Suprapubic skin (tissue), 4 donors: ENCODE measurements around the gene DGUOK. TPM values are rescaled to one million over a fixed set of nuclear protein-coding genes. Genes with fewer than 3 reads are reported as not detected.

Experiments used
- DNase-seq, 2 donors: peaks; one replicate each; pipeline ENCODE4 v3.0.0-alpha.2; 2019; ENCODE audit warnings: low spot score in 2 of 2
- H3K27ac ChIP-seq: fragments of 200-600 bp; sonication (generic); one replicate; pipeline ENCODE4 v1.5.1; 2019
- H3K27me3 ChIP-seq: fragments of 200-600 bp; sonication (generic); one replicate; pipeline ENCODE4 v1.5.1; 2019
- H3K36me3 ChIP-seq: fragments of 200-600 bp; sonication (generic); one replicate; pipeline ENCODE4 v1.5.1; 2019
- H3K4me1 ChIP-seq: fragments of 200-600 bp; sonication (generic); one replicate; pipeline ENCODE4 v1.5.1; 2019
- H3K4me3 ChIP-seq: fragments of 200-600 bp; sonication (generic); one replicate; pipeline ENCODE4 v1.5.1; 2019; ENCODE audit warnings: mild to moderate bottlenecking
- H3K9me3 ChIP-seq: fragments of 200-600 bp; sonication (generic); one replicate; pipeline ENCODE4 v1.5.1; 2019
- CTCF ChIP-seq, 2 donors: fragments of 200-600 bp in 1 of 2; fragments of 450-650 bp in 1 of 2; sonication (generic) in 1 of 2; IDR thresholded peaks; one replicate each; pipeline ENCODE4 v1.5.1; 2016 to 2019; ENCODE audit warnings: antibody characterized with exemption in 2 of 2, mild to moderate bottlenecking in 1 of 2, moderate library complexity in 1 of 2
- EP300 ChIP-seq: sonication (generic); formaldehyde crosslinking; IDR thresholded peaks from one replicate; pipeline ENCODE4 v1.6.1; 2017; ENCODE audit warnings: antibody characterized with exemption
- POLR2A ChIP-seq, 2 donors: fragments of 450-650 bp; IDR thresholded peaks; one replicate each; pipeline ENCODE4 v1.6.1; 2017; ENCODE audit warnings: antibody characterized with exemption in 2 of 2, mild to moderate bottlenecking in 2 of 2, moderate library complexity in 2 of 2
- POLR2AphosphoS5 ChIP-seq, 3 donors: sonication (generic); formaldehyde crosslinking; IDR thresholded peaks; one replicate each; pipeline ENCODE4 v1.6.1; 2017; ENCODE audit warnings: antibody characterized with exemption in 3 of 3
- WGBS: methylation state at CpG from one replicate; pipeline ENCODE4 v1.1.5; 2018; 5-methylcytosine and 5-hydroxymethylcytosine counted together
- total RNA-seq, 4 donors: library from RNA; depleted of rRNA; stranded (reverse); fragments of >200 nt; gene quantifications; one replicate each; pipeline ENCODE4 v1.1.0, GENCODE V29; 2016

Gene DGUOK
- total RNA-seq, 4 donors from 2014 or later: 26.2 to 74.9 (median 48.1) TPM

GRCh38 chr2:73970850-73971471 lies 44.3 kb downstream of the DGUOK start:
- 27% methylated on average over 7 of the region's 7 CpGs for WGBS

GRCh38 chr2:73971722-73972121 lies 45.0 kb downstream of the DGUOK start:
- Histone ChIP-seq H3K27me3 (no peaks in the 10 kb centered on the region), H3K4me3 (no peak overlapping the region), H3K36me3 (no peaks in the 10 kb centered on the region), H3K9me3 (no peaks in the 10 kb centered on the region), H3K4me1 (peaks cover 26% of the 10 kb centered on the region), H3K27ac (no peak overlapping the region)
- 66% methylated on average over 3 of the region's 3 CpGs for WGBS
- no peak for TF ChIP-seq POLR2AphosphoS5 (IDR thresholded peaks at IDR 0.05)
- no peak for DNase-seq

More at GRCh38 chr2:73970850-73971471, 44.3 kb downstream of the DGUOK start:
- H3K27ac ChIP-seq: no peak overlapping the region
- H3K4me1 ChIP-seq: peaks cover 26% of the 10 kb centered on the region
- TF ChIP-seq POLR2A (IDR thresholded peaks at IDR 0.05): no peak
- no peak for TF ChIP-seq EP300
- H3K9me3 ChIP-seq: no peaks in the 10 kb centered on the region
- DNase-seq: no peak
- no peak overlapping the region for H3K4me3 ChIP-seq
- H3K36me3 ChIP-seq: no peaks in the 10 kb centered on the region
- H3K27me3 ChIP-seq: no peaks in the 10 kb centered on the region

- no peak for TF ChIP-seq POLR2A (IDR thresholded peaks at IDR 0.05)
- no peak for TF ChIP-seq CTCF (IDR thresholded peaks at IDR 0.05)
- TF ChIP-seq POLR2AphosphoS5 (IDR thresholded peaks at IDR 0.05): no peak
- TF ChIP-seq EP300: no peak
- H3K27me3 ChIP-seq: no peaks in the 10 kb centered on the region
- no peak overlapping the region for H3K4me3 ChIP-seq
- no peak for DNase-seq
- 71% methylated on average over 3 of the region's 3 CpGs for WGBS
- no peaks in the 10 kb centered on the region for H3K36me3 ChIP-seq
- no peaks in the 10 kb centered on the region for H3K9me3 ChIP-seq
- H3K27ac ChIP-seq: no peak overlapping the region
- H3K4me1 ChIP-seq: peaks cover 26% of the 10 kb centered on the region
Measured at GRCh38 chr2:73972846-73973245, 46.2 kb downstream of the DGUOK start.

GRCh38 chr2:73975731-73976130 lies 49.1 kb downstream of the DGUOK start:
- TF ChIP-seq POLR2A (IDR thresholded peaks at IDR 0.05) (no peak), EP300 (no peak), CTCF (IDR thresholded peaks at IDR 0.05) (no peak), POLR2AphosphoS5 (IDR thresholded peaks at IDR 0.05) (no peak)
- H3K27me3 ChIP-seq: no peaks in the 10 kb centered on the region
- DNase-seq: no peak
- H3K36me3 ChIP-seq: no peaks in the 10 kb centered on the region
- H3K27ac ChIP-seq: no peak overlapping the region
- H3K4me1 ChIP-seq: peaks cover 38% of the 10 kb centered on the region
- WGBS: 93% methylated on average over 3 of the region's 3 CpGs
- H3K9me3 ChIP-seq: no peaks in the 10 kb centered on the region
- no peak overlapping the region for H3K4me3 ChIP-seq

- H3K4me1 ChIP-seq: peaks cover 39% of the 10 kb centered on the region
- H3K9me3 ChIP-seq: no peaks in the 10 kb centered on the region
- no peak for DNase-seq
- no peak overlapping the region for H3K27ac ChIP-seq
- 95% methylated on average over 1 of the region's 1 CpG for WGBS
- H3K4me3 ChIP-seq: no peak overlapping the region
- TF ChIP-seq EP300 (no peak), POLR2AphosphoS5 (IDR thresholded peaks at IDR 0.05) (no peak), POLR2A (IDR thresholded peaks at IDR 0.05) (no peak)
- no peaks in the 10 kb centered on the region for H3K36me3 ChIP-seq
- no peaks in the 10 kb centered on the region for H3K27me3 ChIP-seq
Measured at GRCh38 chr2:73976803-73977202, 50.1 kb downstream of the DGUOK start.

- H3K36me3 ChIP-seq: no peaks in the 10 kb centered on the region
- H3K4me3 ChIP-seq: no peak overlapping the region
- 95% methylated on average over 2 of the region's 2 CpGs for WGBS
- H3K4me1 ChIP-seq: peaks cover 44% of the 10 kb centered on the region
- TF ChIP-seq POLR2A (IDR thresholded peaks at IDR 0.05) (no peak), EP300 (no peak), POLR2AphosphoS5 (IDR thresholded peaks at IDR 0.05) (no peak)
- H3K27me3 ChIP-seq: no peaks in the 10 kb centered on the region
- H3K27ac ChIP-seq: no peak overlapping the region
- no peaks in the 10 kb centered on the region for H3K9me3 ChIP-seq
- no peak for DNase-seq
Measured at GRCh38 chr2:73977466-73977865, 50.8 kb downstream of the DGUOK start.

- H3K9me3 ChIP-seq: no peaks in the 10 kb centered on the region
- H3K4me1 ChIP-seq: peaks cover 52% of the 10 kb centered on the region
- no peaks in the 10 kb centered on the region for H3K27me3 ChIP-seq
- TF ChIP-seq POLR2A (IDR thresholded peaks at IDR 0.05) (no peak), EP300 (no peak), POLR2AphosphoS5 (IDR thresholded peaks at IDR 0.05) (no peak)
- no peaks in the 10 kb centered on the region for H3K36me3 ChIP-seq
- DNase-seq: no peak
- no peak overlapping the region for H3K4me3 ChIP-seq
- H3K27ac ChIP-seq: no peak overlapping the region
- 54% methylated on average over 5 of the region's 5 CpGs for WGBS
Measured at GRCh38 chr2:73979021-73979420, 52.3 kb downstream of the DGUOK start.

GRCh38 chr2:73979686-73980085 lies 53.0 kb downstream of the DGUOK start:
- 42% methylated on average over 3 of the region's 3 CpGs for WGBS
- Histone ChIP-seq H3K4me1 (peaks cover 58% of the 10 kb centered on the region), H3K27ac (no peak overlapping the region), H3K4me3 (no peak overlapping the region), H3K9me3 (no peaks in the 10 kb centered on the region), H3K27me3 (no peaks in the 10 kb centered on the region), H3K36me3 (no peaks in the 10 kb centered on the region)
- no peak for TF ChIP-seq POLR2AphosphoS5 (IDR thresholded peaks at IDR 0.05)
- no peak for TF ChIP-seq POLR2A (IDR thresholded peaks at IDR 0.05)
- no peak for TF ChIP-seq EP300
- no peak for TF ChIP-seq CTCF (IDR thresholded peaks at IDR 0.05)
- no peak for DNase-seq
